Osteoblast (primary cell): ENCODE data around the gene FARS2. TPM values are rescaled to one million over a fixed set of nuclear protein-coding genes. Genes with fewer than 3 reads are reported as not detected.
A peak's percentile ranks its signal among the peaks of the same experiment; 100 is the strongest.

ENCODE experiments used
- DNase-seq: peaks from one replicate; pipeline ENCODE4 v3.0.0; 2011; ENCODE audit warnings: low spot score, mixed read lengths; ENCODE audit not compliant: insufficient read length; ENCODE audit errors: missing footprints
- H2AFZ ChIP-seq: 2 replicates; pipeline ENCODE4 v1.6.0; 2011; ENCODE audit warnings: mild to moderate bottlenecking, low read length
- H3K27ac ChIP-seq: 2 replicates; pipeline ENCODE4 v1.5.1; 2011; ENCODE audit warnings: mild to moderate bottlenecking, low read depth, low read length, moderate library complexity
- H3K27me3 ChIP-seq: 2 replicates; pipeline ENCODE4 v1.6.0; 2012; ENCODE audit warnings: mild to moderate bottlenecking, control low read depth, inconsistent platforms, low read length, moderate library complexity; ENCODE audit not compliant: insufficient read depth
- H3K36me3 ChIP-seq: 2 replicates; pipeline ENCODE4 v1.5.1; 2011; ENCODE audit warnings: mild to moderate bottlenecking, low read length, control low read depth, moderate library complexity; ENCODE audit not compliant: insufficient read depth
- H3K4me1 ChIP-seq: 2 replicates; pipeline ENCODE4 v1.5.1; 2011; ENCODE audit warnings: mild to moderate bottlenecking, low read length, control low read depth, moderate library complexity; ENCODE audit not compliant: insufficient read depth
- H3K4me2 ChIP-seq: 2 replicates; pipeline ENCODE4 v1.6.0; 2011; ENCODE audit warnings: mild to moderate bottlenecking, low read length; ENCODE audit not compliant: insufficient read depth
- H3K4me3 ChIP-seq: fragments of 200-600 bp; sonication (generic); 3 replicates; pipeline ENCODE4 v1.5.1; 2012; ENCODE audit warnings: mild to moderate bottlenecking, low read length, inconsistent platforms; ENCODE audit not compliant: insufficient read depth
- H3K79me2 ChIP-seq: 2 replicates; pipeline ENCODE4 v1.6.0; 2012; ENCODE audit warnings: mild to moderate bottlenecking, low read length, control low read depth, inconsistent platforms; ENCODE audit not compliant: insufficient read depth
- H3K9me3 ChIP-seq: 2 replicates; pipeline ENCODE4 v1.5.1; 2011; ENCODE audit warnings: low read depth, low read length, control low read depth
- H4K20me1 ChIP-seq: 2 replicates; pipeline ENCODE4 v1.6.0; 2012; ENCODE audit warnings: mild to moderate bottlenecking, low read length, control low read depth; ENCODE audit not compliant: insufficient read depth
- CTCF ChIP-seq: IDR thresholded peaks from 2 replicates; pipeline ENCODE4 v1.5.1; 2011; ENCODE audit warnings: mild to moderate bottlenecking, low read depth, low read length, moderate library complexity; ENCODE audit errors: extremely low read depth
- total RNA-seq: library from RNA; depleted of rRNA; stranded (reverse); fragments of >200 nt; gene quantifications from 2 replicates; pipeline ENCODE4 v1.2.3, GENCODE V29; 2012

The FARS2 gene
- total RNA-seq, 1 donor, result 29.7 TPM

- no peaks in the 10 kb centered on the region for H3K27me3 ChIP-seq
- no peak overlapping the region for H3K4me3 ChIP-seq
- DNase-seq, result peak; percentile 6
- no peaks in the 10 kb centered on the region for H3K36me3 ChIP-seq
- H3K4me1 ChIP-seq, result peaks cover 40% of the 10 kb centered on the region
- peak overlapping the region; percentile 84 for H3K27ac ChIP-seq
- no peaks in the 10 kb centered on the region for H3K79me2 ChIP-seq
- TF ChIP-seq CTCF, result no peak
- H3K4me2 ChIP-seq, result peak overlapping the region; percentile 7
- no peaks in the 10 kb centered on the region for H4K20me1 ChIP-seq
- no peaks in the 10 kb centered on the region for H3K9me3 ChIP-seq
- peak overlapping the region; percentile 67 for H2AFZ ChIP-seq
Measured at GRCh38 chr6:5670811-5671561, 409.7 kb downstream of the FARS2 start.

- Histone ChIP-seq H3K27me3 (no peaks in the 10 kb centered on the region), H3K4me2 (peak overlapping the region; percentile 77), H3K27ac (peak overlapping the region; percentile 84), H3K36me3 (no peaks in the 10 kb centered on the region), H3K9me3 (no peaks in the 10 kb centered on the region), H3K4me1 (peaks cover 46% of the 10 kb centered on the region), H3K4me3 (peak overlapping the region; percentile 44), H3K79me2 (no peaks in the 10 kb centered on the region), H2AFZ (peak overlapping the region; percentile 75), H4K20me1 (no peaks in the 10 kb centered on the region)
- no peak for DNase-seq
- TF ChIP-seq CTCF, result no peak
Measured at GRCh38 chr6:5671601-5672559, 410.6 kb downstream of the FARS2 start.

- DNase-seq, result peak; percentile 93
- no peaks in the 10 kb centered on the region for H3K9me3 ChIP-seq
- peaks cover 53% of the 10 kb centered on the region for H3K4me1 ChIP-seq
- peak overlapping the region; percentile 77 for H3K4me2 ChIP-seq
- H3K27me3 ChIP-seq, result no peaks in the 10 kb centered on the region
- no peaks in the 10 kb centered on the region for H4K20me1 ChIP-seq
- TF ChIP-seq CTCF, result no peak
- H3K27ac ChIP-seq, result peak overlapping the region; percentile 84
- H2AFZ ChIP-seq, result peak overlapping the region; percentile 75
- no peaks in the 10 kb centered on the region for H3K36me3 ChIP-seq
- no peaks in the 10 kb centered on the region for H3K79me2 ChIP-seq
- H3K4me3 ChIP-seq, result peak overlapping the region; percentile 44
Measured at GRCh38 chr6:5672581-5673011, 411.3 kb downstream of the FARS2 start.
